Retinal pigment epithelial cell (primary cell): ENCODE measurements around the gene HS6ST1.

Experiments used
- DNase-seq: peaks from one replicate; pipeline ENCODE4 v3.0.0-alpha.2; 2010; ENCODE audit warnings: low read depth
- H3K4me3 ChIP-seq: 2 replicates; pipeline ENCODE4 v1.5.1; 2011; ENCODE audit warnings: mild to moderate bottlenecking, low read length, control low read depth, moderate library complexity
- CTCF ChIP-seq: conservative IDR thresholded peaks from 2 replicates; pipeline ENCODE4 v1.5.1; 2011; ENCODE audit warnings: low read depth, low read length, control low read depth, inconsistent platforms

HS6ST1 gene

GRCh38 chr2:128325611-128326181, 7.0 kb upstream of the HS6ST1 start:
- H3K4me3 ChIP-seq = no peak overlapping the region
- DNase-seq = no peak
- TF ChIP-seq CTCF = no peak

- H3K4me3 ChIP-seq = no peak overlapping the region
- TF ChIP-seq CTCF = no peak
- DNase-seq = no peak
Observed at GRCh38 chr2:128324897-128325410, 6.3 kb upstream of the HS6ST1 start.

GRCh38 chr2:128324008-128324896, 5.6 kb upstream of the HS6ST1 start:
- H3K4me3 ChIP-seq = no peak overlapping the region
- no peak for TF ChIP-seq CTCF
- DNase-seq = no peak

GRCh38 chr2:128323555-128323931, 4.9 kb upstream of the HS6ST1 start:
- no peak for TF ChIP-seq CTCF
- DNase-seq = no peak
- no peak overlapping the region for H3K4me3 ChIP-seq

- peak overlapping the region; percentile 36 for H3K4me3 ChIP-seq
- no peak for DNase-seq
- TF ChIP-seq CTCF = no peak
Observed at GRCh38 chr2:128322715-128323554, 4.3 kb upstream of the HS6ST1 start.

- peak; percentile 61 for TF ChIP-seq CTCF
- peak overlapping the region; percentile 64 for H3K4me3 ChIP-seq
- no peak for DNase-seq
Observed at GRCh38 chr2:128321784-128322714, 3.4 kb upstream of the HS6ST1 start.
